H1 (cell line): ENCODE results near the gene TMEM40. TPM values are rescaled to one million over a fixed set of nuclear protein-coding genes. Genes with fewer than 3 reads are reported as not detected.

Source experiments
- CTCF ChIA-PET: fragments of 300-600 bp; sonication (Branson Sonifier 250); formaldehyde crosslinking; loops from one replicate; lab custom pipeline; 2021; ENCODE audit not compliant: partially characterized antibody; lab: Charles Lee
- POLR2A ChIA-PET: fragments of 300-600 bp; sonication (Branson Sonifier 250); formaldehyde crosslinking; loops from one replicate; lab custom pipeline; 2021; ENCODE audit warnings: inconsistent platforms; ENCODE audit not compliant: partially characterized antibody; lab: Charles Lee
- DNase-seq, 2 experiments: peaks; one replicate each; pipeline versions ENCODE4 v3.0.0 to v3.0.0-alpha.2; 2010 to 2022; ENCODE audit warnings: low spot score in 2 of 2, low read depth in 1 of 2, mixed read lengths in 1 of 2
- FAIRE-seq: peaks from 2 replicates; lab custom pipeline; 2011; peaks lifted over from hg19 to GRCh38; lab: Jason Lieb, UNC
- H2AFZ ChIP-seq: 2 replicates; pipeline ENCODE4 v1.8.1; 2012; ENCODE audit warnings: low read length, inconsistent platforms
- H2AK5ac ChIP-seq: 2 replicates; pipeline ENCODE4 v1.6.1; 2013; ENCODE audit warnings: low read depth, low read length
- H2BK120ac ChIP-seq: replicated peaks from 2 replicates; pipeline ENCODE3; 2013; ENCODE audit warnings: low read depth, low read length, inconsistent platforms
- H2BK12ac ChIP-seq: 2 replicates; pipeline ENCODE4 v1.6.1; 2013; ENCODE audit warnings: low read depth, low read length
- H2BK15ac ChIP-seq: 2 replicates; pipeline ENCODE4 v1.6.1; 2013; ENCODE audit warnings: low read length
- H2BK20ac ChIP-seq: 2 replicates; pipeline ENCODE4 v1.6.1; 2013; ENCODE audit warnings: low read length
- H2BK5ac ChIP-seq: 2 replicates; pipeline ENCODE4 v1.6.1; 2013; ENCODE audit warnings: low read depth, low read length
- H3K14ac ChIP-seq: 2 replicates; pipeline ENCODE4 v1.6.1; 2013; ENCODE audit warnings: inconsistent platforms; ENCODE audit not compliant: insufficient read length
- H3K18ac ChIP-seq: 2 replicates; pipeline ENCODE4 v1.6.1; 2013; ENCODE audit warnings: low read length; ENCODE audit errors: extremely low read depth
- H3K23ac ChIP-seq: 2 replicates; pipeline ENCODE4 v1.6.1; 2013; ENCODE audit warnings: inconsistent platforms; ENCODE audit not compliant: insufficient read length
- H3K23me2 ChIP-seq: 2 replicates; pipeline ENCODE4 v1.6.1; 2013; ENCODE audit warnings: low read depth, low read length
- H3K27ac ChIP-seq: 2 replicates; pipeline ENCODE4 v1.6.1; 2011; ENCODE audit warnings: low read depth, low read length, inconsistent platforms
- H3K27me3 ChIP-seq, 4 experiments: replicated peaks in 1 of 4; 1 replicate in 1 of 4; 2 replicates in 3 of 4; pipeline versions ENCODE4 v1.6.1 to v1.8.1; 2011 to 2013; ENCODE audit warnings: low read length in 3 of 4, mild to moderate bottlenecking in 3 of 4, inconsistent platforms in 2 of 4, mixed read lengths in 2 of 4, moderate library complexity in 1 of 4; ENCODE audit not compliant: control insufficient read depth in 3 of 4, insufficient read depth in 3 of 4; ENCODE audit errors: extremely low read depth in 1 of 4
- H3K36me3 ChIP-seq, 4 experiments: 2 replicates each; pipeline versions ENCODE4 v1.6.1 to v1.8.1; 2011 to 2013; ENCODE audit warnings: mild to moderate bottlenecking in 4 of 4, low read length in 3 of 4, moderate library complexity in 2 of 4, control low read depth in 1 of 4, inconsistent platforms in 1 of 4; ENCODE audit not compliant: insufficient read depth in 4 of 4, control insufficient read depth in 2 of 4
- H3K4ac ChIP-seq: replicated peaks from 2 replicates; pipeline ENCODE3; 2013; ENCODE audit warnings: low read length, low read depth, mixed read lengths, inconsistent platforms; ENCODE audit not compliant: insufficient read length
- H3K4me1 ChIP-seq, 4 experiments: replicated peaks in 1 of 4; 1 replicate in 1 of 4; 2 replicates in 3 of 4; pipeline versions ENCODE4 v1.6.1 to v1.8.1; 2011 to 2013; ENCODE audit warnings: low read length in 3 of 4, inconsistent platforms in 2 of 4, mixed read lengths in 1 of 4; ENCODE audit not compliant: insufficient read depth in 4 of 4, control insufficient read depth in 3 of 4
- H3K4me2 ChIP-seq, 2 experiments: 2 replicates each; pipeline versions ENCODE4 v1.6.1 to v1.8.1; 2011 to 2013; ENCODE audit warnings: low read depth in 2 of 2, low read length in 2 of 2, control low read depth in 1 of 2, inconsistent platforms in 1 of 2, mild to moderate bottlenecking in 1 of 2; ENCODE audit not compliant: insufficient read depth in 1 of 2
- H3K4me3 ChIP-seq, 4 experiments: fragments of 200-600, 300-600 bp in 1 of 4; sonication (generic), shearing (Covaris generic), sonication (Bioruptor Twin) in 1 of 4; 2 replicates each; pipeline versions ENCODE4 v1.5.1 to v1.8.1; 2011 to 2016; ENCODE audit warnings: low read length in 4 of 4, low read depth in 3 of 4, control low read depth in 2 of 4, inconsistent platforms in 2 of 4, mild to moderate bottlenecking in 2 of 4, mixed read lengths in 1 of 4, moderate library complexity in 1 of 4; ENCODE audit not compliant: insufficient read depth in 2 of 4; ENCODE audit errors: extremely low read depth in 1 of 4
- H3K56ac ChIP-seq: replicated peaks from 2 replicates; pipeline ENCODE3; 2013; ENCODE audit warnings: low read depth, mild to moderate bottlenecking, mixed read lengths, low read length, inconsistent platforms; ENCODE audit not compliant: insufficient read length
- H3K79me1 ChIP-seq: 2 replicates; pipeline ENCODE4 v1.6.1; 2013; ENCODE audit warnings: low read depth, low read length, control low read depth
- H3K79me2 ChIP-seq, 2 experiments: 2 replicates each; pipeline versions ENCODE4 v1.6.1 to v1.8.1; 2012 to 2013; ENCODE audit warnings: low read length in 2 of 2, mild to moderate bottlenecking in 2 of 2, inconsistent platforms in 1 of 2; ENCODE audit not compliant: insufficient read depth in 2 of 2, control insufficient read depth in 1 of 2
- H3K9ac ChIP-seq, 4 experiments: replicated peaks in 1 of 4; 1 replicate in 1 of 4; 2 replicates in 3 of 4; pipeline versions ENCODE4 v1.6.1 to v1.8.1; 2011 to 2013; ENCODE audit warnings: low read depth in 3 of 4, low read length in 3 of 4, control low read depth in 2 of 4, mild to moderate bottlenecking in 2 of 4, moderate library complexity in 2 of 4, inconsistent platforms in 1 of 4; ENCODE audit errors: extremely low read depth in 1 of 4
- H3K9me3 ChIP-seq, 2 experiments: 2 replicates each; pipeline versions ENCODE4 v1.6.1 to v1.8.1; 2012 to 2013; ENCODE audit warnings: mild to moderate bottlenecking in 2 of 2, moderate library complexity in 2 of 2, control low read depth in 1 of 2, inconsistent platforms in 1 of 2, low read depth in 1 of 2, low read length in 1 of 2, mixed read lengths in 1 of 2; ENCODE audit not compliant: insufficient read depth in 2 of 2
- H4K20me1 ChIP-seq, 2 experiments: replicated peaks in 1 of 2; 2 replicates each; pipeline versions ENCODE3 to v1.8.1; 2011 to 2013; ENCODE audit warnings: inconsistent platforms in 2 of 2, low read length in 2 of 2, mild to moderate bottlenecking in 1 of 2; ENCODE audit not compliant: insufficient read depth in 2 of 2, control insufficient read depth in 1 of 2
- H4K5ac ChIP-seq: 2 replicates; pipeline ENCODE4 v1.6.1; 2013; ENCODE audit warnings: low read length, low read depth, mixed read lengths, inconsistent platforms; ENCODE audit not compliant: insufficient read length
- H4K8ac ChIP-seq: 2 replicates; pipeline ENCODE4 v1.8.0; 2013; ENCODE audit warnings: mild to moderate bottlenecking, moderate library complexity, low read length, inconsistent platforms; ENCODE audit not compliant: insufficient read depth; ENCODE audit errors: extremely low read depth
- H4K91ac ChIP-seq: replicated peaks from 2 replicates; pipeline ENCODE3; 2013; ENCODE audit warnings: low read length, mixed read lengths, inconsistent platforms; ENCODE audit not compliant: insufficient read length
- CBX8 ChIP-seq: fragments of 300-800, 300-1000 bp; sonication (generic); IDR thresholded peaks from 2 replicates; pipeline ENCODE4 v1.7.1; 2016; ENCODE audit warnings: low read depth, low read length, borderline replicate concordance
- CHD1 ChIP-seq: IDR thresholded peaks from 2 replicates; pipeline ENCODE4 v1.6.1; 2012; ENCODE audit warnings: low read depth, low read length, improper control_type of control experiment
- GTF2F1 ChIP-seq: IDR thresholded peaks from 2 replicates; pipeline ENCODE4 v1.6.1; 2012; ENCODE audit warnings: low read depth, low read length, improper control_type of control experiment, borderline replicate concordance
- HDAC6 ChIP-seq: IDR thresholded peaks from one replicate; pipeline ENCODE4 v1.7.1; 2012; ENCODE audit warnings: low read depth, mild to moderate bottlenecking, inconsistent platforms, low read length, moderate library complexity
- POU5F1 ChIP-seq: IDR thresholded peaks from 2 replicates; pipeline ENCODE4 v1.6.1; 2011; ENCODE audit warnings: low read depth, mild to moderate bottlenecking, low read length, moderate library complexity
- RFX5 ChIP-seq: IDR thresholded peaks from 2 replicates; pipeline ENCODE4 v1.6.1; 2011; ENCODE audit warnings: low read depth, low read length, improper control_type of control experiment, borderline replicate concordance
- SP1 ChIP-seq: IDR thresholded peaks from 2 replicates; pipeline ENCODE4 v1.6.1; 2011; ENCODE audit warnings: low read depth, low read length
- SP4 ChIP-seq: IDR thresholded peaks from 2 replicates; pipeline ENCODE4 v1.6.1; 2012; ENCODE audit warnings: low read length, inconsistent platforms
- TAF1 ChIP-seq: IDR thresholded peaks from 2 replicates; pipeline ENCODE4 v1.6.1; 2011; ENCODE audit warnings: mild to moderate bottlenecking, low read depth, low read length
- USF2 ChIP-seq: IDR thresholded peaks from 2 replicates; pipeline ENCODE4 v1.6.1; 2011; ENCODE audit warnings: low read length, improper control_type of control experiment
- WGBS, 2 experiments: shearing (Covaris generic) in 1 of 2; methylation state at CpG; one replicate each; pipeline versions ENCODE4 v1.1.6 to v1.1.7; 2013 to 2015; ENCODE audit warnings: low lambda C conversion rate in 2 of 2, mixed read lengths in 2 of 2, inconsistent platforms in 1 of 2, low coverage in 1 of 2, missing lambda C conversion rate in 1 of 2; ENCODE audit not compliant: insufficient replicate concordance in 2 of 2, insufficient coverage in 1 of 2, insufficient read length in 1 of 2; ENCODE audit errors: extremely low coverage in 1 of 2, missing lambda C conversion rate in 1 of 2; 5-methylcytosine and 5-hydroxymethylcytosine counted together
- polyA plus RNA-seq, 7 experiments: library from polyadenylated mRNA; depleted of rRNA in 3 of 7; stranded (reverse) in 5 of 7; unstranded in 2 of 7; fragments of >200 nt in 5 of 7; fragments of 200-250 nt in 2 of 7; gene quantifications; 1 replicate in 5 of 7; 2 replicates in 1 of 7; 4 replicates in 1 of 7; pipeline versions ENCODE4 v1.2.1 to v1.2.3, GENCODE V29; 2011 to 2013; ENCODE audit warnings: missing spikeins in 2 of 7, mixed read lengths in 2 of 7
- total RNA-seq: library from RNA; stranded (reverse); fragmentation: NEBNext Ultra II Directional; extraction: Animal tissue kit (Norgen Biotek cat#: 25700); gene quantifications from 2 replicates; pipeline ENCODE4 v1.2.1, GENCODE V29; 2021
- TF ChIP-seq, protein P1 (sequence below): IDR thresholded peaks from 2 replicates; pipeline ENCODE4 v1.6.1; 2012; ENCODE audit warnings: inconsistent platforms
- TF ChIP-seq, protein P2 (sequence below): IDR thresholded peaks from 2 replicates; pipeline ENCODE4 v1.6.1; 2012; ENCODE audit warnings: low read length, inconsistent platforms

TMEM40 gene
- total and polyA plus RNA-seq, 2 of the 8 experiments (the other 6 are each of a cell fraction or from before 2014, with no cell fraction given), result 0.18 TPM; not detected in 1

DNA sequence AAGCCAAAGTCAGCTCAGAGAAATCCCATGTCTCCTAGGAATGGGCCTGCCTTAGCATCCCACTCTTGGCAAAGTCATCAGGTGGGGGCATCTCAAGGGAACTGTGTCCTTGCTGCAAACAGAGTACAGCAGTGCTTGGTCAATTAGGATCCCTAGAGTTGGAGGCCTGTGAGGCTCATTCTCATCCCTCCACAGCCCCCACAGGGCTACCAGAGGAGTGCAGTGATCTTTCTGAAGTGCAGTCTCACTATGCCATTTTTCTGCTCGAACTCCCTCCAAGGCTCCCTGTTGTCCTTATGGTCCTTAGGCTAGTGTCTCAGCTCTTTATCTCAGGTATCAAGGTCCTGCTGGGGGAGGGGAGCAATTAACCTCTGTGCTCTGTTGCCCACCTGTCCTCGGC is 31.1 kb downstream of the TMEM40 start:
- no peak overlapping the region for H4K5ac ChIP-seq
- WGBS, 2 experiments, result 84% methylated on average over 2 of the region's 2 CpGs; no CpG with 5 or more reads in 1 of the 2 experiments
- no peak overlapping the region for H3K4me2 ChIP-seq
- 0 out of 2 replicates have a peak overlapping the region, but pooled peaks have one; percentile 7 for H2AFZ ChIP-seq
- H2BK15ac ChIP-seq, result no peak overlapping the region
- H2BK5ac ChIP-seq, result no peak overlapping the region
- no peak overlapping the region for H3K9ac ChIP-seq
- H3K23me2 ChIP-seq, result no peaks in the 10 kb centered on the region
- H4K91ac ChIP-seq, result no peak overlapping the region
- H3K23ac ChIP-seq, result no peak overlapping the region
- H2BK20ac ChIP-seq, result no peak overlapping the region
- FAIRE-seq (no peak), DNase-seq (no peak)
- CTCF ChIA-PET, result interaction anchor here (1.0 to 1.2 kb wide), 2 partner anchors 9 to 22 kb away, joined by 3 to 4 read pairs; no protein-coding TSS in a partner anchor
- no peaks in the 10 kb centered on the region for H3K27me3 ChIP-seq
- H3K56ac ChIP-seq, result no peak overlapping the region
- H3K18ac ChIP-seq, result no peak overlapping the region; the same call in 1 of the 2 replicates
- no peaks in the 10 kb centered on the region for H3K36me3 ChIP-seq
- no peaks in the 10 kb centered on the region; a peak in 1 of 7 replicates for H3K4me1 ChIP-seq
- POLR2A ChIA-PET, result interaction anchor here (1.0 kb wide), 1 partner anchor 88 kb away, joined by 5 read pairs; no protein-coding TSS in a partner anchor
- H4K8ac ChIP-seq, result no peak overlapping the region
- no peaks in the 10 kb centered on the region for H3K9me3 ChIP-seq
- H3K79me2 ChIP-seq, result no peaks in the 10 kb centered on the region
- H3K4ac ChIP-seq, result no peak overlapping the region
- H4K20me1 ChIP-seq, result no peaks in the 10 kb centered on the region
- H2AK5ac ChIP-seq, result no peak overlapping the region
- H2BK12ac ChIP-seq, result no peak overlapping the region; the same call in 1 of the 2 replicates
- no peaks in the 10 kb centered on the region for H3K79me1 ChIP-seq
- H3K4me3 ChIP-seq, result no peak overlapping the region
- no peak overlapping the region for H3K27ac ChIP-seq
- no peak overlapping the region for H3K14ac ChIP-seq
- no peak overlapping the region for H2BK120ac ChIP-seq
- TF ChIP-seq SP4 (no peak), CHD1 (no peak), RFX5 (no peak), GTF2F1 (no peak), TAF1 (no peak), POU5F1 (no peak), USF2 (no peak), HDAC6 (no peak), SP1 (no peak), CBX8 (no peak)
- TF ChIP-seq, protein P1, sequence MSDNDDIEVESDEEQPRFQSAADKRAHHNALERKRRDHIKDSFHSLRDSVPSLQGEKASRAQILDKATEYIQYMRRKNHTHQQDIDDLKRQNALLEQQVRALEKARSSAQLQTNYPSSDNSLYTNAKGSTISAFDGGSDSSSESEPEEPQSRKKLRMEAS, result no peak
- TF ChIP-seq, protein P2, sequence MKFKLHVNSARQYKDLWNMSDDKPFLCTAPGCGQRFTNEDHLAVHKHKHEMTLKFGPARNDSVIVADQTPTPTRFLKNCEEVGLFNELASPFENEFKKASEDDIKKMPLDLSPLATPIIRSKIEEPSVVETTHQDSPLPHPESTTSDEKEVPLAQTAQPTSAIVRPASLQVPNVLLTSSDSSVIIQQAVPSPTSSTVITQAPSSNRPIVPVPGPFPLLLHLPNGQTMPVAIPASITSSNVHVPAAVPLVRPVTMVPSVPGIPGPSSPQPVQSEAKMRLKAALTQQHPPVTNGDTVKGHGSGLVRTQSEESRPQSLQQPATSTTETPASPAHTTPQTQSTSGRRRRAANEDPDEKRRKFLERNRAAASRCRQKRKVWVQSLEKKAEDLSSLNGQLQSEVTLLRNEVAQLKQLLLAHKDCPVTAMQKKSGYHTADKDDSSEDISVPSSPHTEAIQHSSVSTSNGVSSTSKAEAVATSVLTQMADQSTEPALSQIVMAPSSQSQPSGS, result no peak
